ENCODE data around the gene FBXW2.

DNA sequence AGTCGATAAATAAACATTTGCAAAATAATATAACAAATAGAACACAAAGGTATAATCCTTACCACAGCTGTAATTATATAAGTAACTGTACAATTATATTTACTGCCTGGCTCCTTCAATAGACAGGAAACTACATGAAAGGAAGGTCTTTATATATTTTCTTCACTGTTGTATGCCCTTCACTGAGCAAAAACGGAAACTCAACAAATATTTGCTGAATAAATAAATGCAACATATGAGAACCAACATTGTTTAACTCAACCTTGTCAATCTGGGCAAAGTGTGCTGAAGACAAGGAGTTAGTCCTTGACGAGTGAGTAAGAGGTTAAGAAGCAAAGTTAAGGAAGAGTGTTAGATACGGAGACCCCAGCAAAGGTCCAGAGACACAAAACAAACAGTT, 26.9 kb upstream of the FBXW2 start:
- no peak for TF ChIP-seq YY1 (IDR thresholded peaks at IDR 0.05; ENCODE audit: insufficient read depth, insufficient read length)
- TF ChIP-seq ZNF274 (IDR thresholded peaks at IDR 0.05; ENCODE audit: low read depth, low read length): no peak
- no peak for TF ChIP-seq SUZ12 (IDR thresholded peaks at IDR 0.05; ENCODE audit: extremely low read depth, insufficient read depth, insufficient read length)
